Fibroblast of villous mesenchyme (primary cell): ENCODE data around the gene LRP1. TPM values are rescaled to one million over a fixed set of nuclear protein-coding genes. Genes with fewer than 3 reads are reported as not detected.

Source experiments
- small RNA-seq: library from RNA; depleted of rRNA; stranded (forward); fragments of <200 nt; gene quantifications from one replicate; pipeline ENCODE3, GENCODE V24; 2012
- total RNA-seq: library from RNA; depleted of rRNA; stranded (reverse); fragments of >200 nt; gene quantifications from 2 replicates; pipeline ENCODE4 v1.2.3, GENCODE V29; 2012

Gene LRP1
- total RNA-seq, 1 donor, result 228 TPM

Small RNA genes lying within 50 kb of the gene (small RNA-seq; reads per million reads assigned to genes)
- gene MIR1228, result 0.94 reads per million, percentile 7 among the genes with 10 or more reads in this experiment

Other genes starting within 250 kb of the LRP1 start
- gene SDR9C7, start 194.1 kb upstream of the LRP1 start, total RNA-seq, result not detected in 2 replicates
- under 0.01 TPM in 2 replicates for gene RDH16, start 170.9 kb upstream of the LRP1 start, total RNA-seq
- 4.8 and 6.9 TPM in 2 replicates for gene ZBTB39, start 121.9 kb upstream of the LRP1 start, total RNA-seq
- gene TAC3, start 112.0 kb upstream of the LRP1 start, total RNA-seq, result 0.43 TPM in 1 of 2 replicates, not detected in the other
- under 0.01 TPM in 1 of 2 replicates, not detected in the other for gene MYO1A, start 78.4 kb upstream of the LRP1 start, total RNA-seq
- 10.0 and 19.0 TPM in 2 replicates for gene NEMP1, start 49.7 kb upstream of the LRP1 start, total RNA-seq
- 38.0 and 39.6 TPM in 2 replicates for gene NAB2, start 39.4 kb upstream of the LRP1 start, total RNA-seq
- 81.5 and 81.6 TPM in 2 replicates for gene STAT6, start 17.1 kb upstream of the LRP1 start, total RNA-seq
- gene LRP1-AS, start 19.1 kb downstream of the LRP1 start, total RNA-seq, result not detected in 2 replicates
- gene NXPH4, start 88.3 kb downstream of the LRP1 start, total RNA-seq, result 1.3 and 1.6 TPM in 2 replicates
- gene SHMT2, start 101.2 kb downstream of the LRP1 start, total RNA-seq, result 199 and 316 TPM in 2 replicates
- gene STAC3, start 122.7 kb downstream of the LRP1 start, total RNA-seq, result 0.32 and 1.3 TPM in 2 replicates